Upper lobe of left lung (tissue), 6 donors: Measurements from ENCODE around the gene METRNL. TPM values are rescaled to one million over a fixed set of nuclear protein-coding genes. Genes with fewer than 3 reads are reported as not detected.

Source experiments
- ATAC-seq, 2 donors: fragments of 200-7000 bp; cut with Tn5 transposase; one replicate each; pipeline ENCODE4 v1.9.1; 2022; ENCODE audit warnings: mild to moderate bottlenecking in 2 of 2, moderate library complexity in 2 of 2; ENCODE audit not compliant: low FRiP score in 2 of 2
- DNase-seq, 2 donors: peaks; one replicate each; pipeline ENCODE4 v3.0.0-alpha.2; 2019 to 2020
- H3K27ac ChIP-seq, 4 donors: fragments of 200-600 bp; sonication (generic); one replicate each; pipeline ENCODE4 v1.5.1; 2016 to 2019
- H3K27me3 ChIP-seq, 4 donors: fragments of 200-600 bp; sonication (generic); one replicate each; pipeline ENCODE4 v1.5.1; 2017 to 2019
- H3K36me3 ChIP-seq, 4 donors: fragments of 200-600 bp; sonication (generic); one replicate each; pipeline ENCODE4 v1.5.1; 2016 to 2019
- H3K4me1 ChIP-seq, 4 donors: fragments of 200-600 bp; sonication (generic); one replicate each; pipeline ENCODE4 v1.5.1; 2018 to 2019
- H3K4me3 ChIP-seq, 4 donors: fragments of 200-600 bp; sonication (generic); one replicate each; pipeline ENCODE4 v1.5.1; 2017 to 2019; ENCODE audit warnings: mild to moderate bottlenecking in 2 of 4, moderate library complexity in 1 of 4
- H3K9me3 ChIP-seq, 4 donors: fragments of 200-600 bp; sonication (generic); one replicate each; pipeline ENCODE4 v1.5.1; 2018 to 2019
- EP300 ChIP-seq, 4 donors: sonication (generic); formaldehyde crosslinking; IDR thresholded peaks; one replicate each; pipeline ENCODE4 v1.5.1; 2017; ENCODE audit warnings: antibody characterized with exemption in 4 of 4, control low read depth in 2 of 4
- POLR2A ChIP-seq, 4 donors: fragments of 450-650 bp; IDR thresholded peaks; one replicate each; pipeline ENCODE4 v1.5.1; 2016 to 2017; ENCODE audit warnings: antibody characterized with exemption in 4 of 4, mild to moderate bottlenecking in 2 of 4
- POLR2AphosphoS5 ChIP-seq, 2 donors: sonication (generic); formaldehyde crosslinking; IDR thresholded peaks; one replicate each; pipeline ENCODE4 v1.5.1; 2017; ENCODE audit warnings: antibody characterized with exemption in 2 of 2
- WGBS, 2 donors: methylation state at CpG; one replicate each; pipeline ENCODE4 v1.1.5; 2017 to 2018; 5-methylcytosine and 5-hydroxymethylcytosine counted together
- total RNA-seq, 6 donors: library from RNA; depleted of rRNA in 4 of 6; stranded (reverse); fragments of >200 nt in 4 of 6; gene quantifications; one replicate each; pipeline versions ENCODE4 v1.1.0 to v1.2.1, GENCODE V29; 2016 to 2021
- TF ChIP-seq, protein P1 (sequence below), 6 experiments: fragments of 450-650 bp in 4 of 6; fragments of 200-600 bp in 2 of 6; sonication (generic) in 2 of 6; IDR thresholded peaks; one replicate each; pipeline ENCODE4 v1.5.1; 2016 to 2019; ENCODE audit warnings: antibody characterized with exemption in 6 of 6
- donor health status: DM: no; HTN: no; CAD: no; lungs with moderate emphysema.
- donor health status: DM: no; HTN: yes; CAD: no; lungs with severe emphysema.

The METRNL gene
- total RNA-seq, 6 donors from 2014 or later = 59.4 to 120 (median 76.4) TPM

DNA sequence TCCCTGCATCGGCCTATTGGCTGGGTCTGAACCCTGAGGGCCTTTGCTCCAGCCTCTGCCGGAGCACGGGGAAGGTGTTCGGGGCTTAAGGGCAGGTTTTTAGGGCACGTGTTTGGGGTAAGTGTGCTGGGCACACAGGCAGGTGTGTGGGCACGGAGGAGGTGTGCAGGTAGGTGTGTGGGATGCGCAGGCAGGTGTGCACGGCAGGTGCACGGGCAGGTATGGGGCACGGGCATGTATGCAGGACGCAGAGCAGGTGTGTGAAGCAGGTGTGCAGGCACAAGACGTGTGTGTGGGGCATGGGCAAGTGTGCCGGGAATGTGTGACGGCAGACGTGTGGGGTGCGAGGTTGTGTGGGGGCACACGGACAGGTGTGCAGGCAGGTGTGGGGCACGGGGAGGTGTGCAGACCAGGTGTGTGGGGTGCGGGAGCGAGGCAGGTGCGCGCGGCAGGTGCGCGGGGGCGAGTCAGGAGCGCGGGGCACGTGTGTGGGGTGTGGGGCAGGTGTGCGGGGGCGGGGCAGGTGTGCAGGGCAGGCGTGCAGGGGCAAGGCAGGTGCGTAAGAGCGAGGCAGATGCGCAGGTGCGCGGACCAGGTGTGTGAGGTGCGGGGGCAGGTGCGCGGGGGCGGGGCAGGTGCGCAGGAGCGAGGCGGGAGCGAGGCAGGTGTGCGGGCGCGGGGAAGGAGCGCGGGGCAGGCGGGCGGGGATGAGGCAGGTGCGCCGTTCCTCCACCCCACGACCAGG is 28.6 kb upstream of the METRNL start:
- peak in 1 of 2 donors; percentile 20 for DNase-seq
- Histone ChIP-seq H3K27ac (peak overlapping the region; percentile 83 to 93 (median 92)), H3K9me3 (no peaks in the 10 kb centered on the region), H3K36me3 (peaks cover 0 to 4% (median 0%) of the 10 kb centered on the region in 4 donors), H3K4me1 (peaks cover 17 to 34% (median 29%) of the 10 kb centered on the region in 4 donors), H3K4me3 (peak overlapping the region; percentile 60 to 89 (median 78)), H3K27me3 (no peaks in the 10 kb centered on the region)
- TF ChIP-seq POLR2AphosphoS5 (IDR thresholded peaks at IDR 0.05) (no peak), POLR2A (IDR thresholded peaks at IDR 0.05) (no peak), EP300 (IDR thresholded peaks at IDR 0.05) (no peak)
- TF ChIP-seq, protein P1, sequence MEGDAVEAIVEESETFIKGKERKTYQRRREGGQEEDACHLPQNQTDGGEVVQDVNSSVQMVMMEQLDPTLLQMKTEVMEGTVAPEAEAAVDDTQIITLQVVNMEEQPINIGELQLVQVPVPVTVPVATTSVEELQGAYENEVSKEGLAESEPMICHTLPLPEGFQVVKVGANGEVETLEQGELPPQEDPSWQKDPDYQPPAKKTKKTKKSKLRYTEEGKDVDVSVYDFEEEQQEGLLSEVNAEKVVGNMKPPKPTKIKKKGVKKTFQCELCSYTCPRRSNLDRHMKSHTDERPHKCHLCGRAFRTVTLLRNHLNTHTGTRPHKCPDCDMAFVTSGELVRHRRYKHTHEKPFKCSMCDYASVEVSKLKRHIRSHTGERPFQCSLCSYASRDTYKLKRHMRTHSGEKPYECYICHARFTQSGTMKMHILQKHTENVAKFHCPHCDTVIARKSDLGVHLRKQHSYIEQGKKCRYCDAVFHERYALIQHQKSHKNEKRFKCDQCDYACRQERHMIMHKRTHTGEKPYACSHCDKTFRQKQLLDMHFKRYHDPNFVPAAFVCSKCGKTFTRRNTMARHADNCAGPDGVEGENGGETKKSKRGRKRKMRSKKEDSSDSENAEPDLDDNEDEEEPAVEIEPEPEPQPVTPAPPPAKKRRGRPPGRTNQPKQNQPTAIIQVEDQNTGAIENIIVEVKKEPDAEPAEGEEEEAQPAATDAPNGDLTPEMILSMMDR (IDR thresholded peaks at IDR 0.05) = no peak
- no peak for ATAC-seq
- 32 to 54% methylated on average over 27 to 54 of the region's 55 CpGs for WGBS, 2 donors

DNA sequence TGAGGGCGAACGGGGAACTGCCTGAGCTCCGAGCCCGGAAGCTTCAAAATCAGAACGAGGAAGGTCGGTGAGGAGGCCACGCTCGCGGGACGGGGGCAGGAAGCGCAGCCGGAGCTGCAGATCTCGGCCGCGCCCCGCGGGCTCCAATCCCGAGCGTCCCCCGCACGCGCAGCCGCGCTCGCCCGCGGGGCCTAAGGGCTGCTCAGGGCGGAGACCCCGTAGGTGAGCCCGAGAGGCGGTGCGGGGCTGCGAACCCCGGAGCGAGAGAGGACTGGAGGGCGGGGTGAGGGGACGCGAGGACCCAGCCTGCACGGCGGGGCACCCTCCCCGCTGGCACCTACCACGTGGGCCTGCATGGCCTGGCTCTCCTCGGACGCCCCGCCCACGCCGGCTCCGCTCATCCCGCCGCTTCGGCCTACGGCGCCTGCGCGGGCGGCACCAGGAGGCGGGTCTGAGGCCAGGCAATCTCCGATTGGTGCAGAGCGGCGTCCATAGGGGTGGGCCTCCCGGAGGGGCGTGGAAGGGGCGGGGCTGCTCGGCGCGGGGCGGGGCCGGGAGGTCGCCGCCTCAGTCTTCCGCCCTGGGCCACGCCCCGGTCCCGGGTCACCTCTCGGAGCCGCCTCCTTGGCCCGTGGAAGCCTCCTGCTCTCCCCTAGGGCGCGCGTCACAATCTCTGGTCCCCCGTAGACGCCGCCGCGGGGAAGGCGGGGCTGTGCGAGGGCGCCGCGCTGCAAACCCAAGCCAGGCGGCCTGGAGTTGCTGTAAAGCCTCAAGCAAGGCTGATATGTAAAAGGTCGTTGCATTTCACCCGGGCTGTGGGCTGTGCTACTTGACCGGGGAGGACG is 27.8 kb upstream of the METRNL start:
- Histone ChIP-seq H3K27ac (peak overlapping the region; percentile 83 to 93 (median 92)), H3K4me3 (peak overlapping the region; percentile 60 to 89 (median 78)), H3K9me3 (no peaks in the 10 kb centered on the region), H3K27me3 (no peaks in the 10 kb centered on the region), H3K36me3 (peaks cover 0 to 3% (median 0%) of the 10 kb centered on the region in 4 donors), H3K4me1 (peaks cover 17 to 34% (median 29%) of the 10 kb centered on the region in 4 donors)
- TF ChIP-seq POLR2AphosphoS5 (IDR thresholded peaks at IDR 0.05) (peak; percentile 75 to 83), POLR2A (IDR thresholded peaks at IDR 0.05) (peak; percentile 61 to 98 (median 81)), EP300 (IDR thresholded peaks at IDR 0.05) (no peak)
- TF ChIP-seq, protein P1 (IDR thresholded peaks at IDR 0.05) = peak in 2 of 6 experiments; percentile 32 to 35
- peak; percentile 96 to 99 for ATAC-seq
- peak; percentile 98 to 99 for DNase-seq
- WGBS, 2 donors = 1% methylated on average over 47 of the region's 95 CpGs; no CpG with 5 or more reads in 1 of the 2 donors

DNA sequence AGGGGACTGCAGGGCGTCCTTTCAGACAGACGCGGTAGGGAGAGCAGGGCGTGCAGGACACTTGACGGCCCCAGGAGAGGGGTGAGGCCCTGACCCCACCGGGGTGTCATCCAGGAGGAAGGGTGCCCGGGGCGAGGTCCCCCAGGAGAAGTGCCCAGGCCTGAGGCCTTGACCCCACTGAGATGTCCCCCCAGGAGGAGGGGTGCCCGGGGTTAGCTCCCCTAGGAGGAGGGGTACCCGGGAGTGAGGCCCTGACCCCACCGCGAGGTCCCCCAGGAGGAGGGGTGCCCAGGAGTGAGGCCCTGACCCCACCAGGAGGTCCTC is 27.2 kb upstream of the METRNL start:
- Histone ChIP-seq H3K36me3 (no peaks in the 10 kb centered on the region), H3K27me3 (no peaks in the 10 kb centered on the region), H3K4me3 (peak overlapping the region in 3 of 4 donors; percentile 60 to 89 (median 71)), H3K9me3 (no peaks in the 10 kb centered on the region), H3K27ac (peak overlapping the region; percentile 71 to 93 (median 88)), H3K4me1 (peaks cover 17 to 34% (median 29%) of the 10 kb centered on the region in 4 donors)
- TF ChIP-seq POLR2AphosphoS5 (IDR thresholded peaks at IDR 0.05) (no peak), EP300 (IDR thresholded peaks at IDR 0.05) (no peak), POLR2A (IDR thresholded peaks at IDR 0.05) (no peak)
- TF ChIP-seq, protein P1 (IDR thresholded peaks at IDR 0.05) = peak in 1 of 6 experiments; percentile 13
- ATAC-seq (no peak), DNase-seq (no peak)
- 55% methylated on average over 12 of the region's 12 CpGs; no CpG with 5 or more reads in 1 of the 2 donors for WGBS, 2 donors

GRCh38 chr17:83053021-83053681 is 26.3 kb upstream of the METRNL start:
- H3K4me1 ChIP-seq = peaks cover 17 to 34% (median 29%) of the 10 kb centered on the region in 4 donors
- TF ChIP-seq, protein P1 (IDR thresholded peaks at IDR 0.05) = no peak
- TF ChIP-seq POLR2A (IDR thresholded peaks at IDR 0.05) (no peak), POLR2AphosphoS5 (IDR thresholded peaks at IDR 0.05) (no peak), EP300 (IDR thresholded peaks at IDR 0.05) (no peak)
- peak in 1 of 2 donors; percentile 39 for DNase-seq

More at GRCh38 chr17:83053021-83053681, 26.3 kb upstream of the METRNL start:
- no peak for ATAC-seq
- Histone ChIP-seq H3K27me3 (no peaks in the 10 kb centered on the region), H3K9me3 (no peaks in the 10 kb centered on the region), H3K4me3 (no peak overlapping the region), H3K27ac (peak overlapping the region; percentile 70 to 81 (median 74)), H3K36me3 (no peaks in the 10 kb centered on the region)
- 84 to 86% methylated on average over 13 to 15 of the region's 15 CpGs for WGBS, 2 donors
